B cell (primary cell): ENCODE data around the gene SUSD3.

ENCODE experiments used
- CTCF ChIP-seq: fragments of 200-600 bp; IDR thresholded peaks from one replicate; pipeline ENCODE4 v1.8.0; 2022; ENCODE audit warnings: antibody characterized with exemption, mild to moderate bottlenecking
- EZH2 ChIP-seq: IDR thresholded peaks from 2 replicates; pipeline ENCODE4 v1.6.1; 2012; ENCODE audit warnings: borderline replicate concordance, low read depth, mild to moderate bottlenecking, moderate library complexity, low read length; ENCODE audit not compliant: insufficient read depth, poor library complexity, severe bottlenecking

- TF ChIP-seq CTCF = no peak
- no peak for TF ChIP-seq EZH2
Measured at GRCh38 chr9:93013856-93014582, 44.5 kb upstream of the SUSD3 start.
